GM23338 (cell line): ENCODE measurements around the gene TSPYL4. TPM values are rescaled to one million over a fixed set of nuclear protein-coding genes. Genes with fewer than 3 reads are reported as not detected.

Experiments used
- ATAC-seq: fragments of 200-7000 bp; cut with Tn5 transposase; 3 replicates; pipeline ENCODE4 v1.9.1; 2020
- DNase-seq: peaks from one replicate; pipeline ENCODE4 v3.0.0-alpha.2; 2015; ENCODE audit warnings: low spot score
- H2AFZ ChIP-seq: fragments of 200-600 bp; sonication (generic); 2 replicates; pipeline ENCODE4 v1.8.0; 2016; ENCODE audit warnings: antibody characterized with exemption, mild to moderate bottlenecking, moderate library complexity
- H3F3A ChIP-seq: fragments of 200-600 bp; sonication (generic); replicated peaks from 2 replicates; pipeline ENCODE4 v1.8.0; 2017; ENCODE audit warnings: antibody characterized with exemption, mixed run types, low read depth
- H3K27ac ChIP-seq: fragments of 200-600 bp; sonication (generic); 2 replicates; pipeline ENCODE4 v1.6.1; 2016; ENCODE audit warnings: low read depth
- H3K27me3 ChIP-seq: fragments of 200-600 bp; sonication (generic); 2 replicates; pipeline ENCODE4 v1.8.0; 2016; ENCODE audit warnings: mild to moderate bottlenecking, mixed run types, moderate library complexity; ENCODE audit not compliant: insufficient read depth
- H3K36me3 ChIP-seq: fragments of 200-600 bp; sonication (generic); 2 replicates; pipeline ENCODE4 v1.8.0; 2016; ENCODE audit warnings: mild to moderate bottlenecking; ENCODE audit not compliant: insufficient read depth
- H3K4me1 ChIP-seq: fragments of 200-600 bp; sonication (generic); 2 replicates; pipeline ENCODE4 v1.8.0; 2016; ENCODE audit warnings: mild to moderate bottlenecking, moderate library complexity; ENCODE audit not compliant: insufficient read depth
- H3K4me2 ChIP-seq: fragments of 200-600 bp; sonication (generic); 2 replicates; pipeline ENCODE4 v1.7.1; 2017; ENCODE audit warnings: mixed run types
- H3K4me3 ChIP-seq: fragments of 200-600 bp; sonication (generic); 2 replicates; pipeline ENCODE4 v1.6.1; 2016; ENCODE audit warnings: mixed run types
- H3K79me2 ChIP-seq: fragments of 200-600 bp; sonication (generic); replicated peaks from 2 replicates; pipeline ENCODE4 v1.8.0; 2017; ENCODE audit warnings: mild to moderate bottlenecking; ENCODE audit not compliant: insufficient read depth
- H3K9me2 ChIP-seq: fragments of 200-600 bp; sonication (generic); 2 replicates; pipeline ENCODE4 v1.8.0; 2017; ENCODE audit not compliant: insufficient read depth
- H4K20me1 ChIP-seq: fragments of 200-600 bp; sonication (generic); replicated peaks from 2 replicates; pipeline ENCODE4 v1.8.0; 2017; ENCODE audit warnings: mild to moderate bottlenecking; ENCODE audit not compliant: insufficient read depth
- H3K27ac Mint-ChIP-seq: 2 replicates; pipeline ENCODE4 v1.8.0; 2020; ENCODE audit warnings: inconsistent platforms, mild to moderate bottlenecking, moderate library complexity, mixed read lengths
- H3K27me3 Mint-ChIP-seq: 3 replicates; pipeline ENCODE4 v1.8.0; 2022; ENCODE audit warnings: low read depth, mild to moderate bottlenecking, moderate library complexity, mixed read lengths, inconsistent platforms; ENCODE audit not compliant: insufficient read depth, poor library complexity
- H3K36me3 Mint-ChIP-seq: 3 replicates; pipeline ENCODE4 v1.8.0; 2021; ENCODE audit warnings: low read depth, mild to moderate bottlenecking, inconsistent platforms, moderate library complexity, mixed read lengths
- H3K4me1 Mint-ChIP-seq: 3 replicates; pipeline ENCODE4 v1.8.0; 2020; ENCODE audit warnings: mild to moderate bottlenecking, inconsistent platforms, mixed read lengths
- H3K4me3 Mint-ChIP-seq: 3 replicates; pipeline ENCODE4 v1.8.0; 2021; ENCODE audit warnings: moderate library complexity, mild to moderate bottlenecking, inconsistent platforms, mixed read lengths
- H3K9me3 Mint-ChIP-seq: 3 replicates; pipeline ENCODE4 v1.8.0; 2020; ENCODE audit warnings: moderate library complexity, mild to moderate bottlenecking, inconsistent platforms, mixed read lengths
- CREB1 ChIP-seq: fragments of 250-450 bp; sonication (Bioruptor Pico); IDR thresholded peaks from 2 replicates; pipeline ENCODE4 v1.5.0; 2020; ENCODE audit warnings: low read depth, mild to moderate bottlenecking, moderate library complexity
- CTCF ChIP-seq, 2 experiments: fragments of 200-600 bp in 1 of 2; sonication (generic) in 1 of 2; conservative IDR thresholded peaks; 2 replicates each; pipeline versions ENCODE4 v1.5.1 to v1.6.1; 2016 to 2017; ENCODE audit warnings: antibody characterized with exemption in 2 of 2, low read depth in 2 of 2, mild to moderate bottlenecking in 2 of 2, moderate library complexity in 1 of 2
- ETS1 ChIP-seq: IDR thresholded peaks from 2 replicates; pipeline ENCODE4 v1.6.1; 2016; ENCODE audit warnings: antibody characterized with exemption
- EZH2 ChIP-seq: fragments of 200-600 bp; sonication (generic); IDR thresholded peaks from one replicate; pipeline ENCODE4 v1.8.0; 2017; ENCODE audit warnings: antibody characterized with exemption, mild to moderate bottlenecking, low read depth; ENCODE audit not compliant: unreplicated experiment
- EZH2phosphoT487 ChIP-seq: fragments of 200-600 bp; sonication (generic); IDR thresholded peaks from one replicate; pipeline ENCODE4 v1.8.1; 2018; ENCODE audit warnings: antibody characterized with exemption; ENCODE audit not compliant: unreplicated experiment
- NANOG ChIP-seq: IDR thresholded peaks from 2 replicates; pipeline ENCODE4 v1.6.1; 2016; ENCODE audit warnings: antibody characterized with exemption, borderline replicate concordance
- STAT1 ChIP-seq: IDR thresholded peaks from one replicate; pipeline ENCODE4 v1.6.1; 2016; ENCODE audit warnings: antibody characterized with exemption; ENCODE audit not compliant: unreplicated experiment
- ZNF114 ChIP-seq: fragments of 250-450 bp; sonication (Bioruptor Pico); IDR thresholded peaks from 2 replicates; pipeline ENCODE4 v1.5.0; 2020; ENCODE audit warnings: mild to moderate bottlenecking, moderate library complexity
- ZNF331 ChIP-seq: fragments of 250-450 bp; sonication (Bioruptor Pico); IDR thresholded peaks from 2 replicates; pipeline ENCODE4 v1.5.0; 2020; ENCODE audit warnings: low read depth, mild to moderate bottlenecking, moderate library complexity
- ZNF462 ChIP-seq: fragments of 250-450 bp; sonication (Bioruptor Pico); IDR thresholded peaks from 2 replicates; pipeline ENCODE4 v1.5.0; 2020; ENCODE audit warnings: mild to moderate bottlenecking, moderate library complexity
- polyA plus RNA-seq: library from polyadenylated mRNA; unstranded; fragments of >200 nt; fragmentation: Nextera tagmentation; extraction: Ambion mirVana; gene quantifications from 2 replicates; pipeline ENCODE4 v1.2.1, GENCODE V29; 2016
- total RNA-seq: library from RNA; depleted of rRNA; stranded (reverse); fragments of >200 nt; shearing (Covaris generic); gene quantifications from 2 replicates; pipeline ENCODE4 v1.2.3, GENCODE V29; 2014; rRNA removed

TSPYL4 gene
- total and polyA plus RNA-seq, 2 experiments from 2014 or later = 13.2 to 19.8 TPM

GRCh38 chr6:116200619-116201249 lies 53.1 kb downstream of the TSPYL4 start:
- H3K9me2 ChIP-seq = no peaks in the 10 kb centered on the region
- H3K4me2 ChIP-seq = no peak overlapping the region
- Mint-ChIP-seq H3K4me1 (no peaks in the 10 kb centered on the region), H3K27ac (no peak overlapping the region), H3K36me3 (no peaks in the 10 kb centered on the region), H3K4me3 (no peak overlapping the region), H3K9me3 (no peaks in the 10 kb centered on the region), H3K27me3 (no peaks in the 10 kb centered on the region)
- no peak overlapping the region for H3K4me3 ChIP-seq
- H4K20me1 ChIP-seq = no peaks in the 10 kb centered on the region
- no peaks in the 10 kb centered on the region for H3K79me2 ChIP-seq
- no peak overlapping the region for H2AFZ ChIP-seq
- DNase-seq (no peak), ATAC-seq (no peak)
- no peak for TF ChIP-seq NANOG
- no peak for TF ChIP-seq EZH2phosphoT487
- TF ChIP-seq ZNF331 = no peak
- no peak for TF ChIP-seq ETS1
- TF ChIP-seq ZNF114 (CRISPR knock-in tag) = no peak
- no peak for TF ChIP-seq CREB1 (CRISPR knock-in tag)
- TF ChIP-seq ZNF462 (CRISPR knock-in tag) = no peak
- TF ChIP-seq STAT1 = no peak
- no peak for TF ChIP-seq CTCF (conservative IDR thresholded peaks at IDR 0.05; ENCODE audit: low read depth in 2 of 2)
- TF ChIP-seq EZH2 = no peak
- H3K27ac ChIP-seq = no peak overlapping the region
- H3F3A ChIP-seq = no peaks in the 10 kb centered on the region
- H3K4me1 ChIP-seq = no peaks in the 10 kb centered on the region
- H3K36me3 ChIP-seq = no peaks in the 10 kb centered on the region
- H3K27me3 ChIP-seq = no peaks in the 10 kb centered on the region

Other genes starting within 250 kb of the TSPYL4 start
- 0.12 and 0.24 TPM in 2 replicates for gene FRK, start 193.2 kb downstream of the TSPYL4 start, total RNA-seq
- 0.05 and 0.06 TPM in 2 replicates for gene FRK, start 193.2 kb downstream of the TSPYL4 start, polyA plus RNA-seq
- 19.8 and 27.0 TPM in 2 replicates for gene NT5DC1, start 153.2 kb downstream of the TSPYL4 start, total RNA-seq
- gene NT5DC1, start 153.2 kb downstream of the TSPYL4 start, polyA plus RNA-seq = 22.5 and 29.8 TPM in 2 replicates
- gene COL10A1, start 127.9 kb downstream of the TSPYL4 start, total RNA-seq = 0.28 TPM in 1 of 2 replicates, not detected in the other
- gene COL10A1, start 127.9 kb downstream of the TSPYL4 start, polyA plus RNA-seq = 0.31 and 0.40 TPM in 2 replicates
- 61.8 and 66.1 TPM in 2 replicates for gene TSPYL1, start 25.9 kb upstream of the TSPYL4 start, total RNA-seq
- 24.6 and 24.9 TPM in 2 replicates for gene TSPYL1, start 25.9 kb upstream of the TSPYL4 start, polyA plus RNA-seq
- 41.5 and 45.2 TPM in 2 replicates for gene DSE, start 116.9 kb upstream of the TSPYL4 start, total RNA-seq
- 16.8 and 18.8 TPM in 2 replicates for gene DSE, start 116.9 kb upstream of the TSPYL4 start, polyA plus RNA-seq
- gene CALHM6, start 207.3 kb upstream of the TSPYL4 start, total RNA-seq = 0.27 and 1.6 TPM in 2 replicates
- 1.2 and 2.6 TPM in 2 replicates for gene CALHM6, start 207.3 kb upstream of the TSPYL4 start, polyA plus RNA-seq